Measurements from ENCODE around the gene EPB41L3. TPM values are rescaled to one million over a fixed set of nuclear protein-coding genes. Genes with fewer than 3 reads are reported as not detected.

Gene EPB41L3
- total RNA-seq, 1 donor from 2014 or later = 90.9 TPM

DNA sequence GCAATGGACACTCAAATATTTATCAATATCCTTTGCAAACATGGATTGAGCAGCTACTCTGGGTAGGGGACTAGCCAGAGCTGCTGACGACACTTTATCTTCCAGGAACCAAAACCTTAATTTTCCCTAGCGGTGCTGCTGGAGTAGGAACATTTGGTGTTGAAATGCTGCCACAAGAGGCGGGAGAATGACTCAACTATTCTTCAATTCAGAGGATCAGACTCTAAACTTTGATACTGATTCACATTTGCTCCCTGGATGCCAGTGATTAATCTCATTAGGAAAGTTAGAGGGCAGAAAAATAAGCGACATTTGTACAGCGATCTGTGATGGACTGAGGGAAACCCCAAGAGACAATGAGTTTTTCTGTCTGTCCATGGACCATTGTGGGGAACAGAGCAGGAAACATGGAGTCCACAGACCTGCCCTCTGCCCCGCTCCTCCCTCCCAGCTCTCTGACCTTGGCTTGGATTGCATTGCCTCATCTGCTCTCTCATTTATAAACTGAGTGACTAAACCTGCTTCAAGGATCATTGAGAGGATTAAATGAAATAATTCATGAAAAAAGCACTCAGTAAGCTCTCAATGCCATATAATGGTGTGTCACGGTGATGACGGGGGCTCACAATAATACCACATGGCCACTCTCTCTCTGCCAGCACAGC lies 12.6 kb upstream of the EPB41L3 start:
- no peaks in the 10 kb centered on the region for H3K27me3 ChIP-seq
- H3K4me3 ChIP-seq = no peak overlapping the region
- intact Hi-C loops (cut with DNase I) = no loop called here
- H3K36me3 ChIP-seq = no peaks in the 10 kb centered on the region
- no peaks in the 10 kb centered on the region for H3K4me1 ChIP-seq
- DNase-seq (ENCODE audit: low spot score in 2 of 2) = no peak
- TF ChIP-seq, protein P1, sequence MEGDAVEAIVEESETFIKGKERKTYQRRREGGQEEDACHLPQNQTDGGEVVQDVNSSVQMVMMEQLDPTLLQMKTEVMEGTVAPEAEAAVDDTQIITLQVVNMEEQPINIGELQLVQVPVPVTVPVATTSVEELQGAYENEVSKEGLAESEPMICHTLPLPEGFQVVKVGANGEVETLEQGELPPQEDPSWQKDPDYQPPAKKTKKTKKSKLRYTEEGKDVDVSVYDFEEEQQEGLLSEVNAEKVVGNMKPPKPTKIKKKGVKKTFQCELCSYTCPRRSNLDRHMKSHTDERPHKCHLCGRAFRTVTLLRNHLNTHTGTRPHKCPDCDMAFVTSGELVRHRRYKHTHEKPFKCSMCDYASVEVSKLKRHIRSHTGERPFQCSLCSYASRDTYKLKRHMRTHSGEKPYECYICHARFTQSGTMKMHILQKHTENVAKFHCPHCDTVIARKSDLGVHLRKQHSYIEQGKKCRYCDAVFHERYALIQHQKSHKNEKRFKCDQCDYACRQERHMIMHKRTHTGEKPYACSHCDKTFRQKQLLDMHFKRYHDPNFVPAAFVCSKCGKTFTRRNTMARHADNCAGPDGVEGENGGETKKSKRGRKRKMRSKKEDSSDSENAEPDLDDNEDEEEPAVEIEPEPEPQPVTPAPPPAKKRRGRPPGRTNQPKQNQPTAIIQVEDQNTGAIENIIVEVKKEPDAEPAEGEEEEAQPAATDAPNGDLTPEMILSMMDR (IDR thresholded peaks at IDR 0.05) = no peak
- no peak overlapping the region for H3K27ac ChIP-seq
- H3K9me3 ChIP-seq = no peaks in the 10 kb centered on the region

DNA sequence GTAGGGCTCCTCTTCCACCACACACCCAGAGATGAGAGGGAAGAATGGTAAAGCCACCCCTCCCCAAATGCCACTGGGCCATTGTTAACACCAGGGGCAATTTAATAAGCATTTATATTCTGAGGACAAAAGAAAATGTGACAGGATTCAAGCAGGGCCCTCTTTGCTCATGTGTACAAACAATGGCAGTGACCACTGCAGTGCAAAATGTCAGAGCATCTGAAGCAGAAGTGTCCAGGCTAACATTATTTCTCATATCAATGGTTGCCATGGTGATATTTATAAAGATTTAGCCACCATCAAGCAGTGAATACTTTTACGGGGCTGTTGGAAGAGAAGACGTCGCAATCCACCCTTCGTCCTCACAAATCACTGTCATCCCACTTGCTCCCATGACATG lies 10.8 kb upstream of the EPB41L3 start:
- intact Hi-C loops (cut with DNase I) = no loop called here
- Histone ChIP-seq H3K4me3 (no peak overlapping the region), H3K9me3 (no peaks in the 10 kb centered on the region), H3K27me3 (no peaks in the 10 kb centered on the region), H3K27ac (no peak overlapping the region), H3K36me3 (no peaks in the 10 kb centered on the region), H3K4me1 (no peaks in the 10 kb centered on the region)
- TF ChIP-seq, protein P1 (IDR thresholded peaks at IDR 0.05) = no peak
- no peak for DNase-seq (ENCODE audit: low spot score in 2 of 2)

DNA sequence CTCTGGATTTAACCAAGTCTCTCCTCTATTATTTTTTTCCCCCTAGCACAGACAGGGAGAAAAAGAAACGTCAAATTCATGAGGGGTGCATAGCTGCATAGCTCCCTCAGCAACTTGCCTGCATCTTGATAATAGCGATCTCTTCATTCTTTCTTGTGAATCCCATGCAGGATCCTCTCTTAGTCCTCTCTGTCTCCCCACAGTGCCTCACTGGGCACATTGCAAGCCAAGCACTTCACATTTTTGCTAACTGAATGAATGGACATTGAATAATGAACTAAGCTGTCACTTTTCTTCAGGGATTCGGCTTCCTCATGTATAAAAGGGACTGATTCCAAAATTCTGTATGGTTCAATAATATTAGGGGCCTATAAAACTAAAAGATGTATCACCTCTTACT lies 2.9 kb upstream of the EPB41L3 start:
- no peak overlapping the region for H3K27ac ChIP-seq
- H3K36me3 ChIP-seq = no peaks in the 10 kb centered on the region
- no peaks in the 10 kb centered on the region for H3K4me1 ChIP-seq
- intact Hi-C loops (cut with DNase I) = no loop called here
- TF ChIP-seq, protein P1 (IDR thresholded peaks at IDR 0.05) = peak in 2 of 3 experiments; percentile 7 to 17
- no peaks in the 10 kb centered on the region for H3K27me3 ChIP-seq
- H3K4me3 ChIP-seq = no peak overlapping the region
- H3K9me3 ChIP-seq = no peaks in the 10 kb centered on the region
- DNase-seq (ENCODE audit: low spot score in 2 of 2) = no peak

DNA sequence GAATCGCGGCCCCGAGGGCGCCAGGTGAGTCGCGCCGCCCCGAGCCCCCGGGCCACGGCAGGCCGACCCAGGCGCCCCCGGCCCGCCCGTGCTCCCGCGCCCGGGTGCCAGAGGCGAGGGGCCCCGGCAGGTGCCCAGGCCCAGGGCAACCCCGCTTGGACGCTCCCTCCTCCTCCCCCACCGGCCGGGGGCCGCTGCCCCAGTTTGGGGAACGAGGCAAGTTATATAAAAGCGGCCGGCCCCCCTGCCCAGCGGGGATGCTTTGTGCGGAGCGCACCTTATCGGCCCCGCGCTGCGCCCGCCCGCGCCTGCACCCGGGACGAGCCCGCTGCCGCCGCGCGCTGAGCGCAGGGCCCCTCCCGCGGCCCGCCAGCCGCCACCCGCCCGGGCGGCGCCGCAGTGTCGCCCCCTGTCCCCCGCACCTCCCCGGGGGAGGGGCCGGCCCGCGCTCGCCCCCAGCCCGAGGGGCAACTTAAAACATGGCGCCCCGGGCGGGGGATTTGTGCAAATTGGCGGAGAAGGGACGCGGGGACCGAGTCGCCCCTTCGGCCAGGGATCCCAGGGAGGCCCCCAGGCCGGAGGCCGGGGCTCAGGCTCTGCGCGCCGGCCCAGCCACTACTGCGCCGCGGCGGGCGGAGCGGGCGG lies 639 bp downstream of the EPB41L3 start:
- Histone ChIP-seq H3K36me3 (no peaks in the 10 kb centered on the region), H3K27ac (peak overlapping the region in 1 of 2 donors; percentile 41), H3K4me3 (peak overlapping the region; percentile 61 to 64), H3K9me3 (no peaks in the 10 kb centered on the region), H3K27me3 (no peaks in the 10 kb centered on the region), H3K4me1 (no peaks in the 10 kb centered on the region)
- no peak for DNase-seq (ENCODE audit: low spot score in 2 of 2)
- TF ChIP-seq, protein P1 (IDR thresholded peaks at IDR 0.05) = no peak
- intact Hi-C loops (cut with DNase I) = no loop called here

DNA sequence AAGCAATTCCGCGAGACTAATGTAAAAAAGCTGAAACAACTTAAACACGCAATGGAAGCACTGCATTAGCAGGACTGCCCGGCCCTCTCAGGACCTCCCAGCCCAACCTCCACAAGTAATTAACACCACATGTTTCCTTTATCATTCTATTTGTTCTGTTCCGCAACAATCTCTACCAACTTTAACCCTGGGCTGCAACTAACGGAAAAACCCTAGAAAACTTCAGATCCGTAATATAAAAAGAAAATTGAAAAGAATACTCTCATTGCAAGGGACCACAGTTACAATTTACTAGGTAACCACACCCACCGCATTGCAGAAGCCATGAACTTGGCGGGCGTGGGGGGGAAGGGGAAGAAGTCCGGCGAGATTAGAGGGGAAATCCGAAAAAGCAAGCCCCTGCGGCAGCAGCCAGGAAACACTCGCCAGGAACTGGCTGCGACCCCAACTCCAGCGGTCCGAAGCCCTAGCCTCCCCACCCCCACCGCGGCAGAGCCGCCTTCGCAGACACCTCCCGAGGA lies 1.2 kb downstream of the EPB41L3 start:
- DNase-seq (ENCODE audit: low spot score in 2 of 2) = no peak
- H3K36me3 ChIP-seq = no peaks in the 10 kb centered on the region
- peak overlapping the region in 1 of 2 donors; percentile 41 for H3K27ac ChIP-seq
- intact Hi-C loops (cut with DNase I) = no loop called here
- H3K4me3 ChIP-seq = peak overlapping the region; percentile 61 to 64
- no peaks in the 10 kb centered on the region for H3K4me1 ChIP-seq
- TF ChIP-seq, protein P1 (IDR thresholded peaks at IDR 0.05) = no peak
- no peaks in the 10 kb centered on the region for H3K27me3 ChIP-seq
- H3K9me3 ChIP-seq = no peaks in the 10 kb centered on the region
